OCI-M2 (cell line): Measurements from ENCODE around the gene PTP4A2.

Experiments used
- DNase-seq: peaks from one replicate; lab custom pipeline; 2025; ENCODE audit not compliant: unreplicated experiment; lab: John Stamatoyannopoulos, UW

The PTP4A2 gene

DNA sequence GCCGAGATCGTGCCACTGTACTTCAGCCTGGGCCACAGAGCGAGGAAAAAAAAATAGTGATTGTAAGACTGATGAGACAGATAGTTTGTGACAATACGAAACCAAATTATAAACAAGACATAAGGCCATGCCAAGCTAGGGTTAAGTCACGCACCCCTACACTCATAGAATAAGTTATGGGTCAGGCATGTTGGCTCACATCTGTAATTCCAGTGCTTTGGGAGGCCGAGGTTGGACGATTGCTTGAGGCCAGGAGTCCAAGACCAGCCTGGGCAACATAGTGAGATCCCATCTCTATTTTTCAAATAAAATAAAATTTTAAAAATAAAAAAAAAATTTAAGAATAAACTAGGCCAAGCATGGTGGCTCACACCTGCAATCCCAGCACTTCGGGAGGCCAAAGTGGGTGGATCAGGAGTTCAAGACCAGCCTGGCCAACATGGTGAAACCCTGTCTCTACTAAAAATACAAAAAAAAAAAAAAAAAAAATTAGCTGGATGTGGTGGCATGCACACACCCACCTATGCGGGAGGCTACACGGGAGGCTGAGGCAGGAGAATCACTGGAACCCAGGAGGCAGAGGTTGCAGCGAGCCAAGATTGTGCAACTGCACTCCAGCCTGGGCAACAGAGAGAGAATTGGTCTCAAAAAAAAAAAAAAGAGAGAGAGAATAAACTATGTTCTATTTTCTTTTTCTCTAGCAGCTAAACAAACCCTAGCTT is 72.3 kb downstream of the PTP4A2 start:
- no peak for DNase-seq

DNA sequence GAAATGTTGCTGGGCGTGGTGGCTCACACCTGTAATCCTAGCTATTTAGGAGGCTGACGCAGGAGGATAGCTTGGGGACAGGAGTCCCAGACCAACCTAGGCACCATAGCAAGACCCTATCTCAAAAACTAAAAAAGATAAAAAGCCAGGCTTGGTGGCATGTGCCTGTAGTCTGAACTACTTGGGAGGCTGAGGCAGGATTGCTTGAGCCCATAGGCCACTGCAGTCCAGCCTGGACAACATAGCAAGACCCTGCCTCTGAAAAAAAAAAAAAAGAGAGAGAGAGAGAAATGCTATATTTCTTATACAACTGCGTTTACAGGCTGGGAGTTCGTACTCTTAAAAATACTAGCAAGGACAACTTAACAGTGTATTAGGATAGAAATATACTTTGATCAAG is 76.1 kb downstream of the PTP4A2 start:
- no peak for DNase-seq

DNA sequence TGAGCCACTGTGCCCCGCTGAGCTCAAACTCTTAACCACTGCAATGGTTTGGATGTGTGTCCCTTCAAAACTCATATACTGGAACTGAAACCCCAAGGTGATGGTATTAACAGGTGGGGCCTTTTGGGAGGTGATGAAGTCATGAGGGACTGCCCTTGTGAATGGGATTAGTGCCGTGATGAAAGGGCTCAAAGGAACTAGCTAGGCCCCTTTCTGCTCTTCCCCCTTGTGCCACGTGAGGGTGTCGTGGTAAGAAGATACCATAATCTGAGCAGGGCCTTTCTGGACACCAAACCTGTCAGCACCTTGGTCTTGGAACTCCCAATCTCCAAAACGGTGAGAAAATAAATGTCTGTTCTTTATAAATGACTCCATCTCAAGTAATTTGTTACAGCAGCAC is 76.8 kb downstream of the PTP4A2 start:
- no peak for DNase-seq

DNA sequence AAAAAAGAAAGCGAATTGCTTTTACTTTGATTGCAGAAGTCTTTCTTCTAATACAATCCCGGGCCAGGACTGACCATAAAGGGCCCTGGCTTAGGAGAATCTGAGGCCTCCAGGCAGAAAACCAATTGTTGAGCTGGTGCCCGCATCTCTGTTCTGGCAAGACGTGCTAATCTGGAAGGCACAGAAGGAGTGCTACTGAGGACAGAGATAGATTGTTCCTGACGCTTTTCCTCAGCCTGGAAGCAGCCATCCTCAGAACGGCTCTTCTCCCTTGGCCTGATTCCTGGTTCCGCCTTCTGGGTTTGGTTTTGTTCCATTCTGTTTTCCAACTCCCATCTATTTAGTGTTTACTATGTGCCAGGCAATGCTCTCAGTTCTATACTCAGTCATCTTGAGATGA is 77.6 kb downstream of the PTP4A2 start:
- no peak for DNase-seq

DNA sequence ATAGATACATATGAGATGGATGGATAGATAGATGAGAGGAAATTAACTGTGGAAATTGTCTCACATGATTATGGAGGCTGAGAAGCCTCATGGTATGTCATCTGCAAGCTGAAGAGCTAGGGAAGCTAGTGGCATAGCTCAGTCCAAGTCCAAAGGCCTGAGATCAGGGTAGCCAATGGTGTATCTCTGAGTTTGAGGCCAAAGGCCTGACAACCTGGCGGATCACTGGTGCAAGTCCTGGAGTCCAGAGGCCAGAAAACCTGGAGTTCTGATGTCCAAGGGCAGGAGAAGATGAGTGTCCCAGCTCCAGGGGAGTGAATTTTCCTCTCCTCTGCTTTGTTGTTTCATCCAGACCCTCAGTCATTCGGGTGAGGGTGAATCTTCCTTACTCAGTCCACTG is 78.4 kb downstream of the PTP4A2 start:
- DNase-seq, result no peak

- DNase-seq, result no peak
Measured at GRCh38 chr1:31859044-31859443, 79.1 kb downstream of the PTP4A2 start.

GRCh38 chr1:31857863-31858262 is 80.3 kb downstream of the PTP4A2 start:
- DNase-seq, result no peak
